ENCODE measurements around the gene ZMIZ1.

DNA sequence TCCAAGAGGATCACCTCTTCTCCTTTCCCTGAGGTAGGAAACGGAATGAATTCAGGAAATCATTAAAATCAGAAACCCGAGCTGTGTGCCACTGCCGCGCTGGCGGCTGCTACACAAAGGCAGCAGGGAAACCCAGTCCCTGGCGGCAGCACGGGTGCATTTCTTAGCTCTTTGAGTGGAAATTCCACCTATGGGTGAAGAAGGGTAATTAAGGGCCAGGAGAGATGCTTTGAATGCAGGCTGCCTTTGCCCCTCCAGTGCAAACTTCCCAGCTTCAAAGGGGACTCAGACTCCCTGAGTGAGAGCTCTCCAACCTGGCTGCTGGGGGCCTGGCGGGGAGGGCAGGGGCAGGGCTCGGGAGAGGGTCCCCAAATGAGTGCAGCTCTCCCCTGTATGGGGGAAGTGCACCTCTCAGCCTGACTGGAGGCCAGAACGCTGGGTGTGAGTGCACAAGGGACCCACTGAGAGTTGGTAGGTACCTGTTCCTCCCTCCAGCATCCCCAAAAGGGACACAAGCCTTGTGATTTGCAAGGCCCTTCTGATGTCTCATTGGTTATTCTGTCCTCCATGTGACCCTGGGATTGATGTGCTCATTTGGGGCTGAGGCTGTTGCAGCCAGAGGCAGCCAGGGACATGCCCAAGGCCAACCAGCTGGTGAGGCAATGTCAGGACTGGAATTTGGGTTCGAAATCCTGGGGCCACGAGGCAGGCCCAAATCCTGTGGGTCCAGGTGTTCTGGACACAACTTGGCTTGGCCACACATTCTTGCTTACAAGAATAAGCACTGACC is 16.3 kb upstream of the ZMIZ1 start:
- no peak for TF ChIP-seq CTCF (conservative IDR thresholded peaks at IDR 0.05 in 1 of 2, IDR thresholded peaks at IDR 0.05 in 1 of 2; ENCODE audit: low read depth in 1 of 2, low read length in 2 of 2)
- TF ChIP-seq EZH2 (IDR thresholded peaks at IDR 0.05; ENCODE audit: low read length, missing control alignments): no peak

Data from fibroblast of lung (primary cell).